Stimulated activated CD8-positive, alpha-beta memory T cell treated with anti-CD3 and anti-CD28 coated beads, Interleukin-2, amount 100 ng/mL, for 1 hour (primary cell): Measurements from ENCODE around the gene FSTL4.

ENCODE experiments used
- DNase-seq, 2 donors: peaks; one replicate each; pipeline ENCODE4 v3.0.0-alpha.2; 2020; ENCODE audit warnings: low read depth in 2 of 2

The FSTL4 gene

GRCh38 chr5:133265720-133266526 lies 346.4 kb downstream of the FSTL4 start:
- no peak for DNase-seq

DNA sequence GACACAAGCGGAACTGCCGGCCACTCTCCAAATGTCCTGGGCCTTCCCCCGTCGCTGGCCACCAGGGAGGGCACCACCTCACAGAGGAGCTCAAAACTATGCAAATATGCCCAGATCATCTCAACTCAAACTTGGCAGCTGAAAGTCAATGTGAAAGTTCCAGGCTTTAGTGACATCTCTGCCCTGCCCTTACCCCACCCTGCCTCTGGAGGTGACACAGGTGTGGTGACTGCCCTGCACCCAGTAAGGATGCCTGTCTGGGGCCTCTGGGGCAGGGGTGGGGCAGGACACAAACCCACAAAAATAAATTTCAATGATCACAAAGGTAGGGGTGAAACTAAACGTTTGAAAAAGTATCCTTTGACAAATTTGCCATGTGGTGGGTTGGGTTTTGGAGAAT lies 347.1 kb downstream of the FSTL4 start:
- DNase-seq, result no peak

DNA sequence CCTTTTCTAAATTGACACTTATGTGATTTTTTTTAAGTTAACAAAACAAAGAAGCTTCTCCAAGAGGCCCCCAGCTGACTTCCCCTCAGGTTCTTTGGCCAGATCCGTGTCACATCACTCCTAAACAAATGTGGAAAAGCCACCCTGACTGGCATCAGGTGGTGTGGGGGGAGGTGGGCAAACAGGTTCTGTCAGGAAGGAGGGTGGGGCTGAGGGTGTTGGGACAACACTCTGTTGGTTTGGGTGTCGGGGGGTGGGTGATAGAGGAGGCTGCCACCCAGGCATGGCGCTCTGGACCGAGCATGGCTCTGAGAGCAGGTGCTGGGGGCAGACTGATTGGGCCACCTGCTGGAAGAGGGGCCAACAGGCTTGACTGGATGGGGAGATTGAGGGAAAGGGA lies 349.7 kb downstream of the FSTL4 start:
- no peak for DNase-seq

DNA sequence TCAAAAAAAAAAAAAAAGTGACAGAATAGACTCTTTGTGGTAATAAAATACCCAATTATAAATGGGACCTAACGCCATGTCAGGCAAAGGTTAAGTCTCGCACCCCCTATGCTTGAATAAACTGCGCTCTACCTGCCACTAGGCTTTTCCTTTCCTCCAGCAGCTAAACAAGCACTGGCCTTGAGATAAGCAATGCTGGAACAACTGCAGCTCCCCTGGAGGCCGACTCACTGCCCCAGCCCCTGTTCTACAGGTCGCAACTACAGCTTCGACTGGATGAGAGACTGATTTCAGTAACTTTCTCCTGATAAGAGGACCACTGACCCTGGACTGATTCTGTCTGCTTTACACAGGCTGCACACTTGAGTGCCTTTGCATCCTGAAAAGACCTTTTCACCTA lies 350.3 kb downstream of the FSTL4 start:
- no peak for DNase-seq

DNA sequence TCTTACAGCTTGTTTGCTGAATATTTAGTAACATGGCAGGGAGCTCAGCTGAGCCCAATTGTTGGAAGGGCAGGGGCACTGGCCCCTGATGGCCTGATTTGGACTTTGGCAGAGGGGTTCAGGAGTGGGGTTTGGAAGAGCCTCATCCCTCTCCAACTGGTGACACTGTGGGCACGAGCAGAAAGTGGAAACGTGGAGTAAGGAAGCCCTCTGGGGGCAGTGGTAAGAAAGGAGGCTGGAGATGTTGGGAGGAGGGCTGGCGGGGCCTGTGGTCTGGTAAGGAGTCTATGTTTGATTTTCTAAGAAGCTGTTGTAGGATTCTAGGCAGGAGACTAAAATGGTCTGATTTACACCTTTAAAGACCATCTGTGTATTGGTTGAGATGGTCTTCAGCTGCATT lies 351.6 kb downstream of the FSTL4 start:
- no peak for DNase-seq

GRCh38 chr5:133259199-133259997 lies 352.9 kb downstream of the FSTL4 start:
- no peak for DNase-seq

GRCh38 chr5:133257977-133258376 lies 354.4 kb downstream of the FSTL4 start:
- no peak for DNase-seq

DNA sequence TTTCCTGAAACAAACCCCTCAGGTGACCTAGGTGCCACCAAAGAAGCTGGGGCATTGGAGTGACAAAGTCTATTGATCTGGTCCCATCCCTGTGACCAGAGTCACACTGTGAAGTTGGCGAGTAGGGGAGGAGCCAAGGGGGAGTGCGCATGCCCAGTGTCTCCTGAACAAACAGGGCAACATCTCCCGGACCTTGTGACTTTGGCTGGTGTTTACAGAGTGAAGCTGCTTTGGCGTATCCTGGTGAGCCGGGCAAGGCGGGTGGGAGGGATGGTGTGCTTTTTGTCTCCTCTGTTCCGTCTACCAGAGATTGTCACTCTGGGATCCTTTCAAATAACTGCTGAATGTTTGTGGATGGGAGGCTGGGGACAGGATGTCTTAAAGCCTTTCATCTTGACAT lies 356.1 kb downstream of the FSTL4 start:
- DNase-seq, result no peak

DNA sequence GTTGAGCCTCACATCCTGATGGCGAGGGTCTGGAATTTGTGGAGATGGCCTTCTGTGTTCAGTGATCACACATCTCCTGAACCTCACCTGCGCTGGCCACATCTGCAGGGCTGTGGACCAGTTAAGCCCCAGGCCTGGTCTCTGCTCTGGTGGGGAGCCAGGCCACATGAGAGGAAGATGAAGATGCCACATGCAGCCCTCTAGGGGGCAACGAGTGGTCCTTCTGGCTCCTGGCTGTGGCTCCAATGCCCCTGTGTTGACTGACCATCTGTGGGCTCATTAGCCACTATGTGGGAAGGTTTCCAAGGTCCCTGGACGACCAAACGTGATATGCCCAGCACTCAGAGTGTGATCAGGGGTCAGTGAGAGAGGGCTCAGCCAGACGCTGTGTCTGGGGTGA lies 357.5 kb downstream of the FSTL4 start:
- no peak for DNase-seq

GRCh38 chr5:133253671-133254070 lies 358.7 kb downstream of the FSTL4 start:
- no peak for DNase-seq

GRCh38 chr5:133253070-133253469 lies 359.3 kb downstream of the FSTL4 start:
- no peak for DNase-seq

- DNase-seq, result no peak
Measured at GRCh38 chr5:133252133-133252480, 360.2 kb downstream of the FSTL4 start.

DNA sequence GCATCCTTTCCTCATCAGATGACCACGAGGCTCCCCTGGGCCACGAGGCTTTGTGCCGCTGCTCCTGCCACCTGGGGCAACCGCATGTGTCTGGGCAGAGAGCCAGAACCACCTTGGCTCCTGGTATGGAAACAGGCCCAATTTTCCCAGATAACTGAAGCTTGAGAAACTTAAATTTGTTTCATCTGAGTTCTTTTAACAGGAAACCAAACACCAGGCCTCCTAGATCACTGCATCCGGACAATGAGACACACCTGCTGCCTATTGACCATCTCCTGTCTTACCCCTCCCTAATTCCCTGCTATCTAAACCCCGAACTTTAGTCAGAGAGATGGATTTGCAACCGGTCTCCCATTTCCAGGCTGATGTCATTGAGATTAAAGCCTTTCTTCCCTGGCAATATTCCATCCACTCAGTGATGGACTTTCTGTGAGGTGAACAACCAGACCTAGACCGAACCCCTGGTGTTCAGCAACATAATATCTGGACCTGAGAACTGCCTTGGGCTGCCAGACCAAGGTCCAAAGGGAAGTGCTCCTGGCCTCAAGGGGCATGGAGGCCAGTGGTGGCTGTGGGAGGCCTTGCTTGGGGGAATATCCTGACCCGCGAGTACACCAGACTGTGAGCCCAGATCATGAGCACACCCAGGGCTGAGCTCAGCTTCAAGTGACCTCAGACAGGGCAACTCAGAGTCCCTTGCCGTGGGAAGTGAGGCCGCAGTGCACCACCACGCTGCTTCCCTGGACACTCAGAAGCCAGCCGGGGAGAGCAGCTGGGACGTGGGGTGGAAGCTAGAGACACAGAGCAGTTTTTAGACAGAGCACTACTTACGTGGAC lies 360.8 kb downstream of the FSTL4 start:
- no peak for DNase-seq

- no peak for DNase-seq
Measured at GRCh38 chr5:133250527-133250926, 361.8 kb downstream of the FSTL4 start.

- DNase-seq, result no peak
Measured at GRCh38 chr5:133249593-133249992, 362.7 kb downstream of the FSTL4 start.

- no peak for DNase-seq
Measured at GRCh38 chr5:133247881-133248624, 364.3 kb downstream of the FSTL4 start.

DNA sequence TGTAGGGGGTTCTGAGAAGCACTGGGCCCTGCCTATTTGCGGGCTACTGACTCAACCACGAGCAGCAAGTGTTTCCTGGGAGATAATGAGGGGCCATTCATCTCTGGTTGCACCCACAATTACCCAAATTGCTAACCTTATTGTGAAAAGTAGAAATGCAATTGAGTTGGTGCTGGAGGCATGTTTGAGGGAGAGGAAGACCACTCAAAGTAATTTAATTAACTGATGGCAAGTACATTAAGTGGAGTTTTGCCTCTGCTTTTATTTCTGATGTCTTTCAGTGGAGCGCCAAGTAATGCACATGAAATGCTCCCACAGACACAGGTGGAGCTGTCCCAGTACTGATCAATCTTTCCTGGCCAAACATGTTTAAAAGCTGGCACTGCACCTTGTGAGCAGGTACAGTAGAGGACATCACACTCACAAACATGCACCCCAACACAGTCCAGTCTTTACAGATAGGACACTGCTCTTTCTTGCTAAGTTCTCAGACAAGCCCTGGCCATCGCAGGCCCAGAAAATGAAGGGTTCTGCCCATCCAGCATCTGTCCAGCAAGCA lies 365.1 kb downstream of the FSTL4 start:
- DNase-seq, result no peak

GRCh38 chr5:133246376-133247150 lies 365.8 kb downstream of the FSTL4 start:
- no peak for DNase-seq

DNA sequence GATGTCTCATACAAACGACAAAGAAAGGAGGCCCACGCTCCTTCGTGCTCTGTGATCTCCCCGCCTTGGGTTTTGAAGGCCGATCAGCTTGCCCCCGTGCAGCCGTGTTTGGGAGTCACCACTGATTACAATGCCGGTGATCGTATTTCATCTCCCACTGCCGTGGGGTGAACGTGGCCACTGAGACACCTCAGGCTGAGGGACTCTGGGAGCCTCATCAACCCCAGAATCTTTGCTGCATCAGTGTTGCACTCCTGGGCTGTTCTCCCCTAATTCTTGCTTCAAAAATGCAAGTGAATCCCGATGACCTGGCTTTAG lies 366.3 kb downstream of the FSTL4 start:
- no peak for DNase-seq

GRCh38 chr5:133245191-133246052 lies 366.9 kb downstream of the FSTL4 start:
- no peak for DNase-seq
